OCI-LY3 (cell line): ENCODE measurements around the gene MPRIP.
"Not testable (repeated sequence)": the region's sequence is repeated elsewhere in the genome, so short reads cannot be mapped to it uniquely, and the experiment has no call there.

Experiments
- EZH2phosphoT487 ChIP-seq: fragments of 200-600 bp; shearing (Covaris generic); IDR thresholded peaks from 2 replicates; pipeline ENCODE4 v1.6.1; 2018; ENCODE audit warnings: antibody characterized with exemption, mixed run types, low read depth
- TF ChIP-seq, protein P1 (sequence below): fragments of 200-600, 300-600 bp; sonication (generic); IDR thresholded peaks from 2 replicates; pipeline ENCODE4 v1.5.1; 2014; ENCODE audit warnings: antibody characterized with exemption, low read length, low read depth

DNA sequence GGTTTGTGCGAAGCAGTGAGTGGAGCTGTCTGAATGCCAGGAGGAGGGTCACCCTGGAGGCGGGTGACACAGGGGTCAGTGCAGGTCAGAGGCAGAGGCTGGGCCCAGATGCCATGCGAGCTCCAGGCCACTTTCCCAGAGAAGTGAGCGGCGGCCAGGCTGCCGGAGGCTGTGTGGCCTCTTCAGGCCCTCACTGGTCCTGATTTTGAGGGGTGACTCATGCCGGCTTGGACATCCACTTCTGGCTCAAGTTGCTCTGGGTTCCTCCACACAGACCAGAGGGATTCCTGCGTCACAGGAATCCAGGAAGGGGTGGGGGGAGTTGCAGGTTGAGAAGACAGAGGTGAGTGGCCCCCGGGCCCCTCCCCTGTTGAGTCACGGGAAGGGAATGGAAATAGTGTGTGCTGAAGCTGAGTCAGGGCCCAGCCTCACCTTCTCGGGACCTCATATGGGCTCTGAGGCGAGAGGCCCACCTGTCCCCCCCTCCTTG lies 31.7 kb upstream of the MPRIP start:
- TF ChIP-seq, protein P1, sequence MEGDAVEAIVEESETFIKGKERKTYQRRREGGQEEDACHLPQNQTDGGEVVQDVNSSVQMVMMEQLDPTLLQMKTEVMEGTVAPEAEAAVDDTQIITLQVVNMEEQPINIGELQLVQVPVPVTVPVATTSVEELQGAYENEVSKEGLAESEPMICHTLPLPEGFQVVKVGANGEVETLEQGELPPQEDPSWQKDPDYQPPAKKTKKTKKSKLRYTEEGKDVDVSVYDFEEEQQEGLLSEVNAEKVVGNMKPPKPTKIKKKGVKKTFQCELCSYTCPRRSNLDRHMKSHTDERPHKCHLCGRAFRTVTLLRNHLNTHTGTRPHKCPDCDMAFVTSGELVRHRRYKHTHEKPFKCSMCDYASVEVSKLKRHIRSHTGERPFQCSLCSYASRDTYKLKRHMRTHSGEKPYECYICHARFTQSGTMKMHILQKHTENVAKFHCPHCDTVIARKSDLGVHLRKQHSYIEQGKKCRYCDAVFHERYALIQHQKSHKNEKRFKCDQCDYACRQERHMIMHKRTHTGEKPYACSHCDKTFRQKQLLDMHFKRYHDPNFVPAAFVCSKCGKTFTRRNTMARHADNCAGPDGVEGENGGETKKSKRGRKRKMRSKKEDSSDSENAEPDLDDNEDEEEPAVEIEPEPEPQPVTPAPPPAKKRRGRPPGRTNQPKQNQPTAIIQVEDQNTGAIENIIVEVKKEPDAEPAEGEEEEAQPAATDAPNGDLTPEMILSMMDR, result not testable (repeated sequence)
- TF ChIP-seq EZH2phosphoT487, result not testable (repeated sequence)
